ENCODE results near the gene PHF11.
"Not testable (repeated sequence)": the region's sequence is repeated elsewhere in the genome, so short reads cannot be mapped to it uniquely, and the experiment has no call there.

PHF11 gene

DNA sequence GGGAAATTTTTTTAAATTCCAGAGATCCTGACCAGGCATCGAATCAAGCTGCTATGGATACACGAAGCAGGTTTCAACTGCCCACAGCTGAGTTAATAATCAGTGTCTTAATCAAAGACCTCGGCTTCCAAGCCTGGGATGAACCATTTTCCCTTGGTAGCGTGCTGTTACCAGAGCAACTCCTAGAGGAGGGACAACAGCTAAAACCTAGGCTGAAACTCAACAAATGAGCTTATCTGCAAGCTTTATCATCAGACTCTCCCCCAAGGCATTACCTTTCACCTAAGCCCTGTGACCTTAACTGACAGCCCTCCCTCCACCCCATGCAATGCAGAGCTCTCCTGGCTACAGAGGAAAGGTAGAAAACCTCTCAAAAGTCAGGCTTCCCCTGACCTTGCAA lies 49.9 kb downstream of the PHF11 start:
- H3K27ac Mint-ChIP-seq: no peak overlapping the region

GRCh38 chr13:49546561-49546960 lies 50.8 kb downstream of the PHF11 start:
- Mint-ChIP-seq H3K4me3 (no peak overlapping the region), H3K27me3 (no peaks in the 10 kb centered on the region), H3K27ac (no peak overlapping the region), H3K4me1 (no peaks in the 10 kb centered on the region), H3K36me3 (peaks cover 20% of the 10 kb centered on the region), H3K9me3 (no peaks in the 10 kb centered on the region)
- ATAC-seq (ENCODE audit: low read depth) (no peak), DNase-seq (ENCODE audit: low spot score in 2 of 2) (no peak)

More for the DNA sequence above, 49.9 kb downstream of the PHF11 start:
- Mint-ChIP-seq H3K4me1 (no peaks in the 10 kb centered on the region), H3K27me3 (no peaks in the 10 kb centered on the region), H3K36me3 (peaks cover 19% of the 10 kb centered on the region), H3K9me3 (no peaks in the 10 kb centered on the region), H3K4me3 (no peak overlapping the region)
- no peak for DNase-seq (ENCODE audit: low spot score in 2 of 2)
- no peak for ATAC-seq (ENCODE audit: low read depth)

GRCh38 chr13:49549289-49549688 lies 53.5 kb downstream of the PHF11 start:
- H3K27ac Mint-ChIP-seq: no peak overlapping the region
- H3K36me3 Mint-ChIP-seq: peaks cover 30% of the 10 kb centered on the region
- ATAC-seq (ENCODE audit: low read depth): no peak
- no peaks in the 10 kb centered on the region for H3K9me3 Mint-ChIP-seq
- no peaks in the 10 kb centered on the region for H3K27me3 Mint-ChIP-seq
- no peak for DNase-seq (ENCODE audit: low spot score in 2 of 2)
- H3K4me1 Mint-ChIP-seq: no peaks in the 10 kb centered on the region
- no peak overlapping the region for H3K4me3 Mint-ChIP-seq

GRCh38 chr13:49550942-49551644 lies 55.3 kb downstream of the PHF11 start:
- DNase-seq (ENCODE audit: low spot score in 2 of 2) (no peak), ATAC-seq (ENCODE audit: low read depth) (no peak)
- peaks cover 28% of the 10 kb centered on the region for H3K36me3 Mint-ChIP-seq
- H3K9me3 Mint-ChIP-seq: no peaks in the 10 kb centered on the region
- H3K27ac Mint-ChIP-seq: no peak overlapping the region
- H3K4me3 Mint-ChIP-seq: no peak overlapping the region
- H3K27me3 Mint-ChIP-seq: no peaks in the 10 kb centered on the region
- H3K4me1 Mint-ChIP-seq: no peaks in the 10 kb centered on the region

GRCh38 chr13:49553888-49554287 lies 58.1 kb downstream of the PHF11 start:
- no peak overlapping the region for H3K4me3 Mint-ChIP-seq
- H3K27me3 Mint-ChIP-seq: no peaks in the 10 kb centered on the region
- no peak overlapping the region for H3K27ac Mint-ChIP-seq
- no peaks in the 10 kb centered on the region for H3K4me1 Mint-ChIP-seq
- no peak for DNase-seq (ENCODE audit: low spot score in 2 of 2)
- peaks cover 28% of the 10 kb centered on the region for H3K36me3 Mint-ChIP-seq
- no peak for ATAC-seq (ENCODE audit: low read depth)
- H3K9me3 Mint-ChIP-seq: no peaks in the 10 kb centered on the region

DNA sequence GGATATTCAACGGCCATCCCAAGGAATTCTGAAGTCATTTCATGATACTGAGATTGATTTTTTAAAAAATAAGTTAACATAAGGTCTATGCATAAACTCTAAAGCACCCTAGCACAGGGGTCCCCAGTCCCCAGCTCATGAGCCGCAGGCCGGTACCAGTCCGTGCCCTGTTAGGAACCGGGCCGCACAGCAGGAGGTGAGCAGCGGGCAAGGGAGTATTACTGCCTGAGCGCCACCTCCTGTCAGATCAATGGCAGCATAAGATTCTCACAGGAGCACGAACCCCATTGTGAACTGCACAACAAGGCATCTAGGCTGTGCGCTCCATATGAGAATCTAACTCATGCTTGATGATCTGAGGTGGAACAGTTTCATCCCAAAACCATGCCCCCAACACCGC lies 58.6 kb downstream of the PHF11 start:
- H3K4me1 Mint-ChIP-seq: no peaks in the 10 kb centered on the region
- peaks cover 29% of the 10 kb centered on the region for H3K36me3 Mint-ChIP-seq
- ATAC-seq (ENCODE audit: low read depth): no peak

DNA sequence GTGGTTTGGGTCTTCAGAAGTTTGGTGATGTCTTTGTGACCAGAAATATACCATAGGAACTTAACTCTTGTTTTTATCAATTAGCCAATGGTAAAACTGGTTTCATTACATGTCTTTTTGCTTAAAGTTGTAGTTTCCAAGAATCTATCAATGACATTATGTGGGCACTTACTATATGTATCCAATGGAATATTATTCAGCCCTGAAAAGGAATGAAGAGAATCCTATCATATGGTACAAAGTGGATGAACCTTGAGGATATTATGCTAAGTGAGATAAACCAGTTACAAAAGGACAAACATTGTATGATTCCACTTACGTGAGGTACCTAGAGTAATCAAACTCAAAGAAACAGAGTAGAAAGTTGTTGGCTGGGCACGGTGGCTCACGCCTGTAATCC lies 63.3 kb downstream of the PHF11 start:
- H3K27ac Mint-ChIP-seq: no peak overlapping the region
- no peaks in the 10 kb centered on the region for H3K27me3 Mint-ChIP-seq
- DNase-seq (ENCODE audit: low spot score in 2 of 2): no peak
- no peak for ATAC-seq (ENCODE audit: low read depth)
- H3K9me3 Mint-ChIP-seq: no peaks in the 10 kb centered on the region
- no peak overlapping the region for H3K4me3 Mint-ChIP-seq
- peaks cover 29% of the 10 kb centered on the region for H3K36me3 Mint-ChIP-seq
- H3K4me1 Mint-ChIP-seq: peaks cover 2% of the 10 kb centered on the region

More for the DNA sequence above, 58.6 kb downstream of the PHF11 start:
- no peaks in the 10 kb centered on the region for H3K27me3 Mint-ChIP-seq
- H3K9me3 Mint-ChIP-seq: no peaks in the 10 kb centered on the region
- no peak for DNase-seq (ENCODE audit: low spot score in 2 of 2)
- no peak overlapping the region for H3K27ac Mint-ChIP-seq
- no peak overlapping the region for H3K4me3 Mint-ChIP-seq

- ATAC-seq (ENCODE audit: low read depth): no peak
- H3K4me3 Mint-ChIP-seq: no peak overlapping the region
Measured at GRCh38 chr13:49560270-49561061, 64.7 kb downstream of the PHF11 start.

GRCh38 chr13:49561062-49561410 lies 65.3 kb downstream of the PHF11 start:
- H3K4me3 Mint-ChIP-seq: no peak overlapping the region
- ATAC-seq (ENCODE audit: low read depth): no peak
- DNase-seq (ENCODE audit: low spot score in 2 of 2): no peak
- H3K27ac Mint-ChIP-seq: peak overlapping the region; percentile 3
- peaks cover 2% of the 10 kb centered on the region for H3K4me1 Mint-ChIP-seq
- H3K9me3 Mint-ChIP-seq: no peaks in the 10 kb centered on the region
- no peaks in the 10 kb centered on the region for H3K27me3 Mint-ChIP-seq
- peaks cover 30% of the 10 kb centered on the region for H3K36me3 Mint-ChIP-seq

More at GRCh38 chr13:49560270-49561061, 64.7 kb downstream of the PHF11 start:
- Mint-ChIP-seq H3K27ac (peak overlapping the region; percentile 50), H3K9me3 (no peaks in the 10 kb centered on the region), H3K4me1 (peaks cover 2% of the 10 kb centered on the region), H3K36me3 (peaks cover 30% of the 10 kb centered on the region), H3K27me3 (no peaks in the 10 kb centered on the region)
- no peak for DNase-seq (ENCODE audit: low spot score in 2 of 2)

- Mint-ChIP-seq H3K27ac (peak overlapping the region; percentile 47), H3K4me1 (peaks cover 2% of the 10 kb centered on the region), H3K4me3 (no peak overlapping the region), H3K27me3 (no peaks in the 10 kb centered on the region), H3K9me3 (no peaks in the 10 kb centered on the region), H3K36me3 (peaks cover 34% of the 10 kb centered on the region)
- DNase-seq (ENCODE audit: low spot score in 2 of 2) (no peak), ATAC-seq (ENCODE audit: low read depth) (no peak)
Measured at GRCh38 chr13:49563516-49563915, 67.8 kb downstream of the PHF11 start.

DNA sequence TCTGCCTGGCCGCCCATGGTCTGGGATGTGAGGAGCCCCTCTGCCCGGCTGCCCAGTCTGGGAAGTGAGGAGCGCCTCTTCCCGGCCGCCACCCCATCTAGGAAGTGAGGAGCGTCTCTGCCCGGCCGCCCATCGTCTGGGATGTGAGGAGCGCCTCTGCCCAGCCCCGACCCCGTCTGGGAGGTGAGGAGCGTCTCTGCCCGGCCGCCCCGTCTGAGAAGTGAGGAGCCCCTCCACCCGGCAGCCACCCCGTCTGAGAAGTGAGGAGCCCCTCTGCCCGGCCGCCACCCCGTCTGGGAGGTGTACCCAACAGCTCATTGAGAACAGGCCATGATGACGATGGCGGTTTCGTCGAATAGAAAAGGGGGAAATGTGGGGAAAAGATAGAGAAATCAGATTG lies 69.7 kb downstream of the PHF11 start:
- H3K27me3 Mint-ChIP-seq; H3K27ac Mint-ChIP-seq; DNase-seq (ENCODE audit: low spot score in 2 of 2); H3K4me1 Mint-ChIP-seq; ATAC-seq (ENCODE audit: low read depth); H3K4me3 Mint-ChIP-seq; H3K9me3 Mint-ChIP-seq: not testable (repeated sequence)
- peaks cover 21% of the 10 kb centered on the region for H3K36me3 Mint-ChIP-seq

DNA sequence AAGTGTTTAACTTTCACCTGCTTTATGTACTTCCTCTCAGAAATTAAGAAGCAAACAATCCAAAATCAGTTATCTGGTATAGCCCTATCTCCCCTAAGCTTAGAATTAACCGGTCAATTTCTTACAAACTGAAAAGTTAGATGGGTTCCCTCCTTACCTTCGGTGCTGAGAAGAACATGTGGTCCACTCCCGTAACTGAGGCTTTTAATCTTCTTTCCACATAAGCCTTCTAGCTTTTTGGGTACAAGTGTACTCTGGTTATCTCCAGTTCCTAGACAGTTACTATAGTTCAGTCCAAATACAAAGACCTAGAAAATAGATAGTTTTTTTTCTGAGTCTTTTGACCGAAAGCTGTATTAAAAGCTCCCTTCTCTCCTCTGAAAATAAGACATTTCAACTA lies 70.7 kb downstream of the PHF11 start:
- no peaks in the 10 kb centered on the region for H3K9me3 Mint-ChIP-seq
- no peak for DNase-seq (ENCODE audit: low spot score in 2 of 2)
- no peak overlapping the region for H3K4me3 Mint-ChIP-seq
- no peak overlapping the region for H3K27ac Mint-ChIP-seq
- no peak for ATAC-seq (ENCODE audit: low read depth)
- peaks cover 4% of the 10 kb centered on the region for H3K4me1 Mint-ChIP-seq
- no peaks in the 10 kb centered on the region for H3K27me3 Mint-ChIP-seq
- H3K36me3 Mint-ChIP-seq: peaks cover 18% of the 10 kb centered on the region

DNA sequence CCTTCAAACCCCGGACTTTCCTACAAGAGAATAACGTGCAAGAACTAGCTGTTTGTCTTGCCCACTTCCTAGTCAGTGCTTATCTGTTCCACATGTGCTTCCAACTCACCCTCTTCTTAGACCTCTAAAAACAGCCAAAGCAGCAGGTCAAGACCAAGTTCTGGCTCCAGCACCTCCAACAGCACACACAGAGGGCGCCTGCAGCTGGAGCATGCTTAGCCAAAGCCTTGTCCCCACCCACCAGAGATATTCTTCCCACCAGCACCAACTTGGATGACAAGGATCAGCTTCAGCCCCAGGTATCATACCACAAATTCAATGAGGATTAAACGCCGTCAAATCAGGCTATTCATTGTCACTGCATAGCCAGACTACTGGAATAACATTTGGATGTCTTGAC lies 71.7 kb downstream of the PHF11 start:
- Mint-ChIP-seq H3K4me3 (no peak overlapping the region), H3K4me1 (peaks cover 6% of the 10 kb centered on the region), H3K9me3 (no peaks in the 10 kb centered on the region), H3K27ac (no peak overlapping the region), H3K27me3 (no peaks in the 10 kb centered on the region), H3K36me3 (peaks cover 19% of the 10 kb centered on the region)
- DNase-seq (ENCODE audit: low spot score in 2 of 2): no peak
- ATAC-seq (ENCODE audit: low read depth): no peak

DNA sequence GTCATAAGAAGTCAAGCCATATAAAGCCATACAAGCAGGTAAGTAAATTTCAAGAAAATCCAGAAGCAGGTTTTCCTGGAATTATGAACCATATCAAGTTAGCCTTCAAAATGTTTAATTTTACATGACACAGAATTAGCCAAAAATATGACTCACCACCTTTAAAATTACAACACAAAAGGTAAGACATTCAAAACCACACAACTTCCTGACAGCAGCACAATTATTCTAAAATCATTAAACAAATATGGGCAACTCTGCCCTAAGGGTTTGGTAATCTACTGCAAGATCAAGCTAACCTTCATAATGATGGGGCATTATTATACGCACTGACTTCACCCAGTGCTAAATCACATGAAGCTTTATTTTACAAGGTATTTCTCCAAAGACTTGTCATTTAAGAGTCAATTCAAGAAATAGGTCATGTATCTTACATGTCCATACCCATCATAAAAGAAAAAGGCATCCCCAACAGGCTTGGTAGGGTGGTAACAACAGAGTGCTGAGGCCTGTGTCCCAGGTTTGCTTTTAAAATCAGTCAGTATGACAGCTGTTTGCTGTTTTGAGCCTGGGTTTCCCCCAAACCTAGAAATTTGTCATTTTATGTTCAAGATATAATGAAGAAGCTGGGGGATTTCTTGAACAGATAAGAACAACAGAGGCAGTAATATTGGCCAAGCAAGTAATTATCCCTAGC lies 74.4 kb downstream of the PHF11 start:
- H3K4me1 Mint-ChIP-seq: peaks cover 6% of the 10 kb centered on the region
- no peaks in the 10 kb centered on the region for H3K9me3 Mint-ChIP-seq
- ATAC-seq (ENCODE audit: low read depth): no peak
- H3K36me3 Mint-ChIP-seq: peaks cover 15% of the 10 kb centered on the region
- H3K27me3 Mint-ChIP-seq: no peaks in the 10 kb centered on the region
- no peak for DNase-seq (ENCODE audit: low spot score in 2 of 2)
- H3K27ac Mint-ChIP-seq: no peak overlapping the region
- H3K4me3 Mint-ChIP-seq: no peak overlapping the region
